ENCODE data around the gene CYBA.
"Not testable (repeated sequence)": the region's sequence is repeated elsewhere in the genome, so short reads cannot be mapped to it uniquely, and the experiment has no call there.

Gene CYBA

GRCh38 chr16:88626646-88627045, 24.2 kb downstream of the CYBA start:
- no peak for DNase-seq

GRCh38 chr16:88624977-88625576, 25.8 kb downstream of the CYBA start:
- DNase-seq, result no peak

GRCh38 chr16:88624481-88624880, 26.4 kb downstream of the CYBA start:
- no peak for DNase-seq

- no peak for DNase-seq
Observed at GRCh38 chr16:88623858-88624257, 27.0 kb downstream of the CYBA start.

- DNase-seq, result no peak
Observed at GRCh38 chr16:88622866-88623265, 28.0 kb downstream of the CYBA start.

GRCh38 chr16:88622125-88622524, 28.7 kb downstream of the CYBA start:
- DNase-seq, result no peak

- no peak for DNase-seq
Observed at GRCh38 chr16:88619859-88620815, 30.7 kb downstream of the CYBA start.

- no peak for DNase-seq
Observed at GRCh38 chr16:88618956-88619667, 31.7 kb downstream of the CYBA start.

GRCh38 chr16:88618182-88618955, 32.5 kb downstream of the CYBA start:
- no peak for DNase-seq

GRCh38 chr16:88617268-88618031, 33.4 kb downstream of the CYBA start:
- no peak for DNase-seq

GRCh38 chr16:88616736-88617135, 34.1 kb downstream of the CYBA start:
- no peak for DNase-seq

- no peak for DNase-seq
Observed at GRCh38 chr16:88616320-88616719, 34.5 kb downstream of the CYBA start.

- no peak for DNase-seq
Observed at GRCh38 chr16:88614818-88615580, 35.9 kb downstream of the CYBA start.

- DNase-seq, result no peak
Observed at GRCh38 chr16:88613911-88614817, 36.7 kb downstream of the CYBA start.

- no peak for DNase-seq
Observed at GRCh38 chr16:88613293-88613692, 37.6 kb downstream of the CYBA start.

- no peak for DNase-seq
Observed at GRCh38 chr16:88610909-88611812, 39.7 kb downstream of the CYBA start.

- no peak for DNase-seq
Observed at GRCh38 chr16:88610080-88610479, 40.8 kb downstream of the CYBA start.

GRCh38 chr16:88609426-88609825, 41.4 kb downstream of the CYBA start:
- not testable (repeated sequence) for DNase-seq

GRCh38 chr16:88608076-88608475, 42.8 kb downstream of the CYBA start:
- no peak for DNase-seq
